Adrenal gland (tissue), 5 donors: ENCODE data around the gene KCNMA1.

ENCODE experiments used
- CTCF ChIP-seq, 6 experiments: fragments of 450-650 bp in 4 of 6; fragments of 200-600 bp in 2 of 6; sonication (generic) in 1 of 6; IDR thresholded peaks; 1 replicate in 5 of 6; 2 replicates in 1 of 6; pipeline versions ENCODE4 v1.5.1 to v1.8.0; 2016 to 2021; ENCODE audit warnings: antibody characterized with exemption in 6 of 6, mild to moderate bottlenecking in 2 of 6, moderate library complexity in 1 of 6
- POLR2A ChIP-seq, 2 donors: fragments of 450-650 bp; IDR thresholded peaks; one replicate each; pipeline ENCODE4 v1.6.1; 2017; ENCODE audit warnings: antibody characterized with exemption in 2 of 2, mild to moderate bottlenecking in 2 of 2, moderate library complexity in 1 of 2
- donor health status: DM: no; HTN: no; CAD: no.

GRCh38 chr10:77341055-77341454 is 296.6 kb downstream of the KCNMA1 start:
- no peak for TF ChIP-seq CTCF (IDR thresholded peaks at IDR 0.05)
- TF ChIP-seq POLR2A (IDR thresholded peaks at IDR 0.05): no peak
